NCI-H2227 treated with DMSO at 0.1 percent for 48 hours (cell line): ENCODE results near the gene ABHD17B.
"Not testable (repeated sequence)": the region's sequence is repeated elsewhere in the genome, so short reads cannot be mapped to it uniquely, and the experiment has no call there.

Source experiments
- DNase-seq: peaks from one replicate; lab custom pipeline; 2025; lab: John Stamatoyannopoulos, UW

Gene ABHD17B

GRCh38 chr9:71915495-71915894, 4.5 kb upstream of the ABHD17B start:
- no peak for DNase-seq

GRCh38 chr9:71911908-71912335, 929 bp upstream of the ABHD17B start:
- DNase-seq: no peak

- DNase-seq: no peak
Measured at GRCh38 chr9:71910650-71911060, 338 bp downstream of the ABHD17B start.

DNA sequence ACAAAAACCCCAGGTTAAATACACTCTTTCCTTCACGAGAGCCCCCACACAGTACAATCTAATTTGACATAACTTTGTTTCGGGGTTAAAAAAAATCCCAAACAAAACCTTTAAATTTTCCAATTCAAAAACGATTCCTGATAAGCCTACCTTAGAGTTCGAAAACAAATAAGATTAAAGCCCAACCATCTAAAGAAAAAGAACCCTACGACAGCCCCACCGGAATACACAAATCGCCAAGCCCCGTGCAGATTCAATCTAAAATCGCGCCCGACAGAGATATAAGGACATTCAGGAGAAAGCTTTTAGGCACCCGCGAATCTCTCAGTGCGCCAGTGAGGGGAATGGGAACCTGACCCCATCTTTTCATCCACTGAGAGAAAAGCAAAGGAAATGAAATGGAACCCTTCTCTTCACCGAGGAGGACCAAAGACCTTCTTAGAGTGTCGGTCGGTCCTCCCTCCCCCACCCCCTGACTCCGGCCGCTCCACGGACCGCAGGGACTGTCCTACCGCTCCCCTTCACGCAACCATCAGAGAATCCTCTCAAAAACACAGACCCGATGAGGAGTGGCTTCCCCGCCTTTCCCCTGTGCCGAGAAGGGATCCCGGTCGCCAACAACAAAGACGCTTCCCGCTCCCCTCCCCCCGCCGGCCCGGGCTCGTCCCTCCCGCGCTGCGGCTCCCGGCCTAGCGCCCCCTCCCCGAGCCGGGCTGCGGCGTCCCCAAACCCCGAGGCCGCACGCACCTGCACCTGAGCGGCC, 925 bp downstream of the ABHD17B start:
- DNase-seq: peak; percentile 30

GRCh38 chr9:71908825-71909224, 2.2 kb downstream of the ABHD17B start:
- no peak for DNase-seq

GRCh38 chr9:71904076-71904475, 6.9 kb downstream of the ABHD17B start:
- DNase-seq: no peak

- DNase-seq: no peak
Measured at GRCh38 chr9:71901695-71902597, 9.0 kb downstream of the ABHD17B start.

DNA sequence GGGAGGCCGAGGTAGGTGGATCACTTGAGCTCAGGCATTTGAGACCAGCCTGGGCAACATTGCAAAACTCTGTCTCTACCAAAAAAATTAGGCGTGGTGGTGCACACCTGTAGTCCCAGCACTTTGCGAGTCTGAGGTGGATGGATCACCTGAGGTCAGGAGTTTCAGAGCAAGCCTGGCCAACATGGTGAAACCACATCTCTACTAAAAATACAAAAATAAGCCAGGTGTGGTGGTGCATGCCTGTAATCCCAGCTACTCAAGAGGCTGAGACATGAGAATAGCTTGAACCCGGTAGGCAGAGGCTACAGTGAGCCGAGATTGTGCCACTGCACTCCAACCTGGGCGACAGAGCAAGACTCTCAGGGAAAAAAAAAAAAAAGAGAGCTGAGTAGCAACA, 12.2 kb downstream of the ABHD17B start:
- DNase-seq: not testable (repeated sequence)

GRCh38 chr9:71897577-71897976, 13.4 kb downstream of the ABHD17B start:
- no peak for DNase-seq

DNA sequence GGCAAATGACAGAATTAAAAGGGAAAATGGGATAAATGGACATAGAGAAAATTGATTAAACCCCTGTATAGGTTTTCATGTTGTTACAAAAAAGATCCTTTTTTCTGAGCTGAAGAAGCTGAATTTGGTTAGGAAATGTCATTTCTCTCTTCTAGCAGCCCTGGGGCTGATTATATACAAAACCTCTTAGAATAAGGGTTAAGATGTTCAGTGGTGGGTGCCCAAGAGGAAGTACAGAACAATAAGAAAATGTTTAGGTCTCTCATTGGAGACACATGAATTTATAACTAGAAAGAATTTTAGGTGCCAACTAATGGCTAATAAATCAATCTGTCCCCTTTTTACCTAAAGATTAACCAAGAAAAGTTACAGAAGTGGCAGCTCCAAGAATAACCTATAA, 14.2 kb downstream of the ABHD17B start:
- DNase-seq: no peak

- no peak for DNase-seq
Measured at GRCh38 chr9:71895955-71896354, 15.0 kb downstream of the ABHD17B start.

DNA sequence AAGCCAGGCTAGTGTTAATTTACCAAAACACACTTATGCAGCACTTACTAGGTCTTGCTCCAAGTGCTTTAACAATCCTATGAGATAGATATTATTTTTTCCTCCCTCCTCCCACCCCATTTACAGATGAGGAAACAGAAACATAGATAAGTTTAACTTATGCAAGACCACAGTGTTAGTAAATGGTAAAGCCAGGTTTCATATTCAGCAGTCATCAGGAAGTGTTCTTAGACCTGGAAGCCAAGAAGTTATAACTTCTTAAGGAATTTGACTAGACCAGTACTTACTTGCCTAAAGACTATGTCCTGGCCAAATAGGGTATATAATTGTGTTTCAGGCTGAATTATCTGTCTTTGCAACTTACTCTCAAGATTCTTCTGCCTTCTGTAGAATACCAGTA, 15.9 kb downstream of the ABHD17B start:
- no peak for DNase-seq

DNA sequence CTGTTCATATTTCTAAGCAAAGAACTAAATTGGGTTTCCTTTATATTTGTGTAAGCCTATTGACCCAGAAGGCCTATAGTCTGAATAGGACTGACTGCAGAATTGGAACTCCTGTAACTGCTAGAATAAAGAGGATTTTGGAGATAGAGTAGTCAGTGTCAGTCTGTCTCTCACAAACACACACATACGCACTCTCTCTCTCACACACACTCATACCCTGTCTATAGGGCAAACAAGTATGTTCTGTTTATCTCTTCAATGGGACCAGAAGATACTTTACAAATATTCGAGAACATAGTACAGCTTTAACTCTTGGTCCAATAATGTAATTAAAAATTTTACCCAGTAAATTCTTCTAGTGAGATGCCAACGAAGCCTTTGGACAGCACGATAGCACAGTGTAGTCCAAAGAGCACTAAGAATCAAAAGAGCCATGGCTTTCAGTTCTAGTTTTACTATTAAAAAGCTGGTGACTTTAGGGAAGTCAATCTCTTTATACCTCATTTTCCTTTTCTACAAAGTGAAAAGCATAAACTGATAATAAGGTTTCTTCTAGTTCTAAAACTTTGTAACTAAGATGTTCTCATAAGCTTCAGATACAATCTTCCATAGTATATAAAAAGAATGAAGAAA, 19.3 kb downstream of the ABHD17B start:
- no peak for DNase-seq

DNA sequence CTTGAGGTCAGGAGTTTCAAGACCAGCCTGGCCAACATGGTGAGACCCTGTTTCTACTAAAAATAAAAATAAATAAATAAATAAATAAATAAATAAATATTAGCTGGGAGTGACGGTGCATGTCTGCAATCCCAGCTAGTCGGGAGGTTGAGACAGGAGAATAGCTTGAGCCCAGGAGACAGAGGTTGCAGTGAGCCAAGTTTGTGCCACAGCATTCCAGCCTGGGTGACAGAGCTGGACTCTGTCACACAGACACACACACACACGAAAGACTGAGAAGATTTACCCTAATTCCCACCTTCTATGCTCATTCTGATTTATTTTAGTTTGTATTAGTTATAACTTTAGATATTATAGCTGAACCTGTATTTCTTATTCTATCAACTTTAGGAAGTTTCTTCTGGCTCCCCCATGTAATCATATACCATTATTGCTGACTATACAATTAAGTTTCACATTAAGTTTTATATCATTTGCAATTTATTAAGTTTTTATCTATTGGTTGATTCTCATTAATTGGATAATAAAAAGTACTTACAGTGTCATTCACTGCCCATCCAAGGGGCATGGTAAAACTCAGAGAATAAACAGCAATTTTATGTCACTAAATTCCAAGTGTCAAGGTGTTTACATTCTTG, 20.8 kb downstream of the ABHD17B start:
- DNase-seq: no peak

DNA sequence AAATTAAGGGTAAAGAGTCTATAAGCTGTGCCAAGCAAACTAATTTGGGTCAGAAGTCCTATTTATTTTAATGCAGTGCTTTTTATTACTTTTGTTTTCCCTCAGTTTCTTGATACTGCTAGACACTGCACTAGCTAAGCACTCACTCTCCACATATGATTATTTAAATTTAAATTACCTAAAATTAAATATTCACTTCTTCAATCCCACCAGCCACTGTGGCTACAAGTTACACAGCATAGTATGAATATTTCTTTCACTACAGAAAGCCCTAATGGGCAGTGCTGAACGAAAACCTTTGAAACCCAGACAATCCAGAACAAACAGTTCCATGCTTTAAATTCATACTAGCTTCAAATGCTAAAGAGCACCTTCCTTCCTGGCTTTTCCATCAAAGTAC, 23.6 kb downstream of the ABHD17B start:
- DNase-seq: no peak

DNA sequence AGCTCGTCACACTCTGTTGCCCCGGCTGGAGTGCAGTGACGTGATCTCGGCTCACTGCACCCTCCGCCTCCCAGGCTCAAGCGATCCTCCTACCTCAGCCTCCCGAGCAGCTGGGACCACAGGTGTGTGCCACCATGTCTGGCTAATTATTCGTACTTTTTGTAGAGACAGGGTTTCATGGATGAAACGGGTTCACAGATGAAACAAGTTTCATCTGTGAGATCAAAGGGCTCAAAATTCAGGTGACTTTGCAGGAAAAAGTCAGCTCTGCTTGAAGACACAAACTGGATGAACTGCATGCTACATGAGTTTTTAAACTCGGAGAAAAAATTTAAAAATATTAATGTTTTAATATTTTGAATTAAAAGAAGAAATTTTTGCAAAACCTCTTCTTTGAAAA, 24.5 kb downstream of the ABHD17B start:
- DNase-seq: no peak

GRCh38 chr9:71886015-71886414, 25.0 kb downstream of the ABHD17B start:
- DNase-seq: no peak

DNA sequence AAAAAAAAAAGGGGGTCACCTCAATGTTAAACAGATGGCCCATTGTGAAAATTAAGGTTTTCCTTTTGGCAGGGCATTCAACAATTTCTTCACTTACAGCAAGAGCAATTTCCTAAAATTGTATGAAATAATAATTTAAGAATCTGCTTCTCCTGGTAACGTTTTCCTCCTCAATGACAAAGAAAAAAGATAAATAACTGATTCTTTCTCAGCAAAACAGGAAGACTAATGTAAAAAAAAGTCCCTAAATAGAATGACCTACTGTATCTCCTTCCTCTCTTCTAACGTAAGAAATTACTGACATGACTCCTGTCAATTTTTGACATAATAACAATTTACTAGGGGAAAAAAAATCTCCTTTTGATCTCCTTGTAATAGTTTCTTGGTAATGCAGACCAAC, 25.5 kb downstream of the ABHD17B start:
- DNase-seq: no peak

DNA sequence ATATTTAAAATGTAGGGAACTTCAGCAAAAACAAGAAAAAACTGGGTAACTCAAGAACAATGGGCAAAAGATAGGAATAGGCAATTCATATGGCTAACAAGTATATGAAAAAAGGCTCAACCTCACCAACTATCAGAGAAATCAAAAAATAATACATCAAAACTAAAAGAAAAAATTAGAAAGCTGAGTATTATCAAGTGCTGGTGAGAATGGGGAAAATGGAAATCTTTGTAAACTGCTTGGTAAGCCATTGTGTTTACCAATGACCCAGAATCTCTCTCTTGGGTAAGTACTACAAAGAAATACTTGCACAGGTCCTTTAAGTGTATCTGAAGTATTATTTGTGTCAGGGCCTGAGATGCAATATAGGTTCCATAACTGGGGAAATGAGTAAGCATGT, 27.0 kb downstream of the ABHD17B start:
- no peak for DNase-seq

- DNase-seq: no peak
Measured at GRCh38 chr9:71879644-71880174, 31.3 kb downstream of the ABHD17B start.

DNA sequence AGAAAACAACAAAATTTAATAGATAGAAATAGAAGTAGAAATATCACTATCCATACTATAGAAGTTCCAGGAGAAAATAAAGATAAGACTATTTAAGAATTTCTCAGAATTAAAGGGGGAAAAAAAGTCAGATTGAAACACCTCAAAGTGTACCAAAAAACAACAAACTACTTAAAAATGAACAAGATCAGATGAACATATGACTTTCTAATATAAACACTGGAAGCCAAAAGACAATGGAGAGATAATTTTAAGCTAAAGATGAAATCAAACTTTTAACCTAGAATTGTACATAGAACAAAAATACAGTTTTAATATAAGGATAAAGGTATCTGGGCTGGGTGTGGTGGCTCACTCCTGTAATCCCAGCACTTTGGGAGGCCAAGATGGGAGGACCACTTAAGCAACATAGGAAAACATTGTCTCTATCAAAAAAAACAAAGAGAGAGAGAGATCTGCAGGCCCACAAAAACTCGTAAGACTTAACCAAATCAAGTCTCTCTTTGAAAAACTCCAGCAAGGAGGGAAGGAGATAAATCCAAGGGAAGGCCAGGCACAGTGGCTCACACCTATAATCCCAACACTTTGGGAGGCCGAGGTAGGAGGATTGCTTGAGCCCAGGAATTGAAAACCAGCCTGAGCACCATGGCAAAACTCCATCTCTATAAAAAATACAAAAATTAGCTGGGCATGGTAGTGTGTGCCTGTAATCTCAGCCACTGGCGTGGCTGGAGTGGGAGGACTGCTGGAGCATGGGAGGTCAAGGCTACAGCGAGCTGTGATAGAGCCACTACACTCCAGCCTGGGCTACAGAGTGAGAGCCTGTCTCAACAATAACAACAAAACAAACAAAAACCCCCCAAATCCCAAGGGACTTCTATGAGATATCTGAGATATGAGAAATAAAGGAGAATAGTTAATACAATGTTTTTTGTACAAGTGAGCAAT, 32.4 kb downstream of the ABHD17B start:
- no peak for DNase-seq
